Vagina (tissue), 2 donors: ENCODE data around the gene TMEM204.

Source experiments
- POLR2A ChIP-seq, 2 donors: fragments of 450-650 bp; IDR thresholded peaks; one replicate each; pipeline ENCODE4 v1.6.1; 2017; ENCODE audit warnings: antibody characterized with exemption in 2 of 2, mild to moderate bottlenecking in 2 of 2, moderate library complexity in 2 of 2
- POLR2AphosphoS5 ChIP-seq, 2 donors: sonication (generic); formaldehyde crosslinking; IDR thresholded peaks; one replicate each; pipeline ENCODE4 v1.9.0; 2017; ENCODE audit warnings: antibody characterized with exemption in 2 of 2, mild to moderate bottlenecking in 2 of 2, low read depth in 1 of 2; ENCODE audit not compliant: insufficient read depth in 1 of 2
- TF ChIP-seq, protein P1 (sequence below), 3 experiments: fragments of 450-650 bp in 2 of 3; fragments of 200-600 bp in 1 of 3; sonication (generic) in 1 of 3; IDR thresholded peaks; one replicate each; pipeline ENCODE4 v1.5.1; 2017 to 2019; ENCODE audit warnings: antibody characterized with exemption in 3 of 3, mild to moderate bottlenecking in 2 of 3, moderate library complexity in 2 of 3

- TF ChIP-seq POLR2A (IDR thresholded peaks at IDR 0.05) (no peak), POLR2AphosphoS5 (IDR thresholded peaks at IDR 0.05; ENCODE audit: insufficient read depth in 1 of 2, low read depth in 1 of 2) (no peak)
- TF ChIP-seq, protein P1, sequence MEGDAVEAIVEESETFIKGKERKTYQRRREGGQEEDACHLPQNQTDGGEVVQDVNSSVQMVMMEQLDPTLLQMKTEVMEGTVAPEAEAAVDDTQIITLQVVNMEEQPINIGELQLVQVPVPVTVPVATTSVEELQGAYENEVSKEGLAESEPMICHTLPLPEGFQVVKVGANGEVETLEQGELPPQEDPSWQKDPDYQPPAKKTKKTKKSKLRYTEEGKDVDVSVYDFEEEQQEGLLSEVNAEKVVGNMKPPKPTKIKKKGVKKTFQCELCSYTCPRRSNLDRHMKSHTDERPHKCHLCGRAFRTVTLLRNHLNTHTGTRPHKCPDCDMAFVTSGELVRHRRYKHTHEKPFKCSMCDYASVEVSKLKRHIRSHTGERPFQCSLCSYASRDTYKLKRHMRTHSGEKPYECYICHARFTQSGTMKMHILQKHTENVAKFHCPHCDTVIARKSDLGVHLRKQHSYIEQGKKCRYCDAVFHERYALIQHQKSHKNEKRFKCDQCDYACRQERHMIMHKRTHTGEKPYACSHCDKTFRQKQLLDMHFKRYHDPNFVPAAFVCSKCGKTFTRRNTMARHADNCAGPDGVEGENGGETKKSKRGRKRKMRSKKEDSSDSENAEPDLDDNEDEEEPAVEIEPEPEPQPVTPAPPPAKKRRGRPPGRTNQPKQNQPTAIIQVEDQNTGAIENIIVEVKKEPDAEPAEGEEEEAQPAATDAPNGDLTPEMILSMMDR (IDR thresholded peaks at IDR 0.05): no peak
Measured at GRCh38 chr16:1548233-1548632, 14.8 kb downstream of the TMEM204 start.
